Colonic mucosa (tissue), 4 donors: ENCODE results near the gene AGAP9. TPM values are rescaled to one million over a fixed set of nuclear protein-coding genes. Genes with fewer than 3 reads are reported as not detected.
"Not testable (repeated sequence)": the region's sequence is repeated elsewhere in the genome, so short reads cannot be mapped to it uniquely, and the experiment has no call there.

Source experiments
- DNase-seq: peaks from one replicate; pipeline ENCODE4 v3.0.0-alpha.2; 2020
- H3K27ac ChIP-seq: fragments of 200-600 bp; one replicate; pipeline ENCODE4 v1.8.0; 2021
- H3K27me3 ChIP-seq: fragments of 200-600 bp; one replicate; pipeline ENCODE4 v1.8.0; 2021
- H3K36me3 ChIP-seq: fragments of 200-600 bp; one replicate; pipeline ENCODE4 v1.8.0; 2021
- H3K4me1 ChIP-seq: fragments of 200-600 bp; one replicate; pipeline ENCODE4 v1.8.0; 2021; ENCODE audit warnings: mild to moderate bottlenecking
- H3K4me3 ChIP-seq: fragments of 200-600 bp; one replicate; pipeline ENCODE4 v1.8.0; 2021
- H3K9ac ChIP-seq, 2 donors: one replicate each; pipeline ENCODE4 v1.7.0; 2013; ENCODE audit warnings: control low read depth in 2 of 2, low read depth in 2 of 2, low read length in 2 of 2
- H3K9me3 ChIP-seq: fragments of 200-600 bp; one replicate; pipeline ENCODE4 v1.8.0; 2021
- intact Hi-C: fragments of 100-400 bp; cut with DNase I; formaldehyde crosslinking; loops from one replicate; pipeline ENCODE4 v1.14.1; 2022
- total RNA-seq, 2 donors: library from RNA; stranded (reverse); fragmentation: NEBNext Ultra II Directional in 1 of 2; extraction: Animal tissue kit (Norgen Biotek cat#: 25700) in 1 of 2; gene quantifications; one replicate each; pipeline ENCODE4 v1.2.1, GENCODE V29; 2021
- donor health status: healthy.
- donor health status: DM: no; HTN: no; CAD: no.
- donor health status: DM: no; HTN: no; CAD: no.

The AGAP9 gene
- total RNA-seq: 1 to 10 TPM; 6.7 to 8.1 TPM

GRCh38 chr10:47523475-47523874, at the start of gene AGAP9:
Gene AGAP9 (minus strand): TSS chr10:47523638. CDS start chr10:47523526, 112 bp downstream.
- H3K4me1 ChIP-seq, DNase-seq, H3K27me3 ChIP-seq, H3K27ac ChIP-seq, intact Hi-C loops, H3K9me3 ChIP-seq, H3K4me3 ChIP-seq, H3K36me3 ChIP-seq, H3K9ac ChIP-seq: not testable (repeated sequence)

GRCh38 chr10:47571138-47571912, 47.9 kb upstream of the AGAP9 start:
- H3K9ac ChIP-seq, H3K36me3 ChIP-seq, H3K9me3 ChIP-seq, H3K4me3 ChIP-seq, DNase-seq, H3K4me1 ChIP-seq, H3K27me3 ChIP-seq, H3K27ac ChIP-seq, intact Hi-C loops: not testable (repeated sequence)

GRCh38 chr10:47566757-47567156, 43.3 kb upstream of the AGAP9 start:
- DNase-seq, H3K4me1 ChIP-seq, H3K9ac ChIP-seq, intact Hi-C loops, H3K27ac ChIP-seq, H3K9me3 ChIP-seq, H3K27me3 ChIP-seq, H3K36me3 ChIP-seq, H3K4me3 ChIP-seq: not testable (repeated sequence)

- H3K9ac ChIP-seq, DNase-seq, H3K4me1 ChIP-seq, H3K9me3 ChIP-seq, intact Hi-C loops, H3K27me3 ChIP-seq, H3K36me3 ChIP-seq, H3K27ac ChIP-seq, H3K4me3 ChIP-seq: not testable (repeated sequence)
Observed at GRCh38 chr10:47566108-47566699, 42.8 kb upstream of the AGAP9 start.

- intact Hi-C loops, H3K27me3 ChIP-seq, H3K27ac ChIP-seq, H3K4me3 ChIP-seq, H3K36me3 ChIP-seq, H3K9me3 ChIP-seq, DNase-seq, H3K9ac ChIP-seq, H3K4me1 ChIP-seq: not testable (repeated sequence)
Observed at GRCh38 chr10:47565517-47565920, 42.1 kb upstream of the AGAP9 start.

GRCh38 chr10:47564953-47565352, 41.5 kb upstream of the AGAP9 start:
- H3K4me3 ChIP-seq, DNase-seq, H3K9me3 ChIP-seq, intact Hi-C loops, H3K4me1 ChIP-seq, H3K27ac ChIP-seq, H3K36me3 ChIP-seq, H3K27me3 ChIP-seq, H3K9ac ChIP-seq: not testable (repeated sequence)

GRCh38 chr10:47564318-47564717, 40.9 kb upstream of the AGAP9 start:
- DNase-seq, intact Hi-C loops, H3K36me3 ChIP-seq, H3K9ac ChIP-seq, H3K4me3 ChIP-seq, H3K27ac ChIP-seq, H3K9me3 ChIP-seq, H3K4me1 ChIP-seq, H3K27me3 ChIP-seq: not testable (repeated sequence)

GRCh38 chr10:47560452-47560851, 37.0 kb upstream of the AGAP9 start:
- DNase-seq, H3K27ac ChIP-seq, H3K9me3 ChIP-seq, H3K36me3 ChIP-seq, H3K9ac ChIP-seq, H3K4me1 ChIP-seq, intact Hi-C loops, H3K27me3 ChIP-seq, H3K4me3 ChIP-seq: not testable (repeated sequence)

GRCh38 chr10:47559718-47560308, 36.4 kb upstream of the AGAP9 start:
- H3K4me3 ChIP-seq, intact Hi-C loops, H3K27me3 ChIP-seq, H3K9ac ChIP-seq, H3K9me3 ChIP-seq, H3K36me3 ChIP-seq, H3K27ac ChIP-seq, DNase-seq, H3K4me1 ChIP-seq: not testable (repeated sequence)

- H3K9ac ChIP-seq, H3K27me3 ChIP-seq, H3K4me1 ChIP-seq, H3K4me3 ChIP-seq, H3K9me3 ChIP-seq, DNase-seq, intact Hi-C loops, H3K27ac ChIP-seq, H3K36me3 ChIP-seq: not testable (repeated sequence)
Observed at GRCh38 chr10:47558109-47558508, 34.7 kb upstream of the AGAP9 start.

GRCh38 chr10:47557616-47558015, 34.2 kb upstream of the AGAP9 start:
- H3K9ac ChIP-seq, intact Hi-C loops: not testable (repeated sequence)

GRCh38 chr10:47555334-47555733, 31.9 kb upstream of the AGAP9 start:
- H3K27me3 ChIP-seq, H3K9me3 ChIP-seq, H3K9ac ChIP-seq, H3K27ac ChIP-seq, DNase-seq, intact Hi-C loops, H3K4me3 ChIP-seq, H3K36me3 ChIP-seq, H3K4me1 ChIP-seq: not testable (repeated sequence)

More at GRCh38 chr10:47557616-47558015, 34.2 kb upstream of the AGAP9 start:
- H3K27ac ChIP-seq, H3K27me3 ChIP-seq, H3K4me1 ChIP-seq, H3K9me3 ChIP-seq, DNase-seq, H3K36me3 ChIP-seq, H3K4me3 ChIP-seq: not testable (repeated sequence)

- H3K27ac ChIP-seq, H3K9me3 ChIP-seq, intact Hi-C loops, H3K4me1 ChIP-seq, H3K36me3 ChIP-seq, H3K27me3 ChIP-seq, DNase-seq, H3K9ac ChIP-seq, H3K4me3 ChIP-seq: not testable (repeated sequence)
Observed at GRCh38 chr10:47554552-47554951, 31.1 kb upstream of the AGAP9 start.
